WTC11 (cell line): ENCODE data around the gene UQCRQ. TPM values are rescaled to one million over a fixed set of nuclear protein-coding genes. Genes with fewer than 3 reads are reported as not detected.

ENCODE experiments used
- ATAC-seq: fragments of 200-7000 bp; cut with Tn5 transposase; 2 replicates; pipeline ENCODE4 v1.10.0; 2021; ENCODE audit warnings: mild to moderate bottlenecking, moderate library complexity
- Bru-seq: library from RNA; stranded (reverse); fragments of 400-500 nt; gene quantifications from one replicate; lab custom pipeline; 2021; lab: Mats Ljungman, UMichigan
- CTCF ChIA-PET: fragments of 300-600 bp; sonication (Branson Sonifier 250); formaldehyde crosslinking; loops from one replicate; lab custom pipeline; 2021; ENCODE audit warnings: antibody characterized with exemption; lab: Charles Lee
- POLR2A ChIA-PET: fragments of 350-600 bp; sonication (Branson Sonifier 250); formaldehyde crosslinking; loops from one replicate; lab custom pipeline; 2021; ENCODE audit warnings: antibody characterized with exemption; lab: Charles Lee
- DNase-seq: peaks from one replicate; pipeline ENCODE4 v3.0.0; 2021; ENCODE audit warnings: low spot score
- H3K27ac Mint-ChIP-seq: 2 replicates; pipeline ENCODE4 v1.8.0; 2021; ENCODE audit warnings: mixed read lengths
- H3K27me3 Mint-ChIP-seq: 2 replicates; pipeline ENCODE4 v1.8.0; 2021; ENCODE audit warnings: low read depth, mild to moderate bottlenecking, moderate library complexity, mixed read lengths
- H3K36me3 Mint-ChIP-seq: 2 replicates; pipeline ENCODE4 v1.8.0; 2021; ENCODE audit warnings: mixed read lengths
- H3K4me1 Mint-ChIP-seq: 2 replicates; pipeline ENCODE4 v1.8.0; 2022; ENCODE audit warnings: mixed read lengths
- H3K4me3 Mint-ChIP-seq: 2 replicates; pipeline ENCODE4 v1.8.0; 2021; ENCODE audit warnings: mild to moderate bottlenecking, moderate library complexity, mixed read lengths
- H3K9me3 Mint-ChIP-seq: 2 replicates; pipeline ENCODE4 v1.8.0; 2021; ENCODE audit warnings: mixed read lengths
- AFF4 ChIP-seq: sonication (generic); formaldehyde crosslinking; IDR thresholded peaks from 2 replicates; pipeline ENCODE4 v1.8.1; 2023; ENCODE audit warnings: mild to moderate bottlenecking, missing genetic modification reagents, borderline replicate concordance
- ATF2 ChIP-seq: sonication (generic); formaldehyde crosslinking; IDR thresholded peaks from 2 replicates; pipeline ENCODE4 v1.8.1; 2022; ENCODE audit warnings: low read depth, missing genetic modification reagents, borderline replicate concordance
- CBFB ChIP-seq: sonication (generic); formaldehyde crosslinking; IDR thresholded peaks from 2 replicates; pipeline ENCODE4 v1.8.1; 2022; ENCODE audit warnings: mild to moderate bottlenecking, low read depth, missing genetic modification reagents
- CREM ChIP-seq: sonication (generic); formaldehyde crosslinking; IDR thresholded peaks from 2 replicates; pipeline ENCODE4 v1.8.1; 2022; ENCODE audit warnings: mild to moderate bottlenecking, missing genetic modification reagents, moderate library complexity
- E2F5 ChIP-seq: sonication (generic); formaldehyde crosslinking; IDR thresholded peaks from 2 replicates; pipeline ENCODE4 v1.8.1; 2022; ENCODE audit warnings: mild to moderate bottlenecking, moderate library complexity, missing genetic modification reagents
- ETV6 ChIP-seq: sonication (generic); formaldehyde crosslinking; IDR thresholded peaks from 2 replicates; pipeline ENCODE4 v1.8.1; 2022; ENCODE audit warnings: mild to moderate bottlenecking, missing genetic modification reagents
- FOXK1 ChIP-seq: sonication (generic); formaldehyde crosslinking; IDR thresholded peaks from 2 replicates; pipeline ENCODE4 v1.8.0; 2022; ENCODE audit warnings: mild to moderate bottlenecking, moderate library complexity, missing genetic modification reagents
- GABPB1 ChIP-seq: sonication (generic); formaldehyde crosslinking; IDR thresholded peaks from 2 replicates; pipeline ENCODE4 v1.8.1; 2023; ENCODE audit warnings: mild to moderate bottlenecking, missing genetic modification reagents
- IRF1 ChIP-seq: sonication (generic); formaldehyde crosslinking; IDR thresholded peaks from 2 replicates; pipeline ENCODE4 v1.8.0; 2023; ENCODE audit warnings: missing genetic modification reagents
- NFATC4 ChIP-seq: fragments of 250-450 bp; sonication (Bioruptor Pico); IDR thresholded peaks from 2 replicates; pipeline ENCODE4 v1.9.0; 2021; ENCODE audit warnings: mild to moderate bottlenecking
- NFE2L1 ChIP-seq: sonication (generic); formaldehyde crosslinking; IDR thresholded peaks from 2 replicates; pipeline ENCODE4 v1.8.1; 2023; ENCODE audit warnings: missing genetic modification reagents
- PREB ChIP-seq: sonication (generic); formaldehyde crosslinking; IDR thresholded peaks from 2 replicates; pipeline ENCODE4 v1.8.1; 2022; ENCODE audit warnings: mild to moderate bottlenecking, missing genetic modification reagents, moderate library complexity, borderline replicate concordance
- RELA ChIP-seq: sonication (generic); formaldehyde crosslinking; IDR thresholded peaks from 2 replicates; pipeline ENCODE4 v1.8.1; 2022; ENCODE audit warnings: missing genetic modification reagents, mild to moderate bottlenecking, borderline replicate concordance
- SP1 ChIP-seq: sonication (generic); formaldehyde crosslinking; conservative IDR thresholded peaks from 2 replicates; pipeline ENCODE4 v1.8.1; 2022; ENCODE audit warnings: missing genetic modification reagents
- TEAD1 ChIP-seq: sonication (generic); formaldehyde crosslinking; IDR thresholded peaks from 2 replicates; pipeline ENCODE4 v1.8.0; 2022; ENCODE audit warnings: mild to moderate bottlenecking, missing genetic modification reagents
- ZBTB21 ChIP-seq: sonication (generic); formaldehyde crosslinking; IDR thresholded peaks from 2 replicates; pipeline ENCODE4 v1.8.1; 2023; ENCODE audit warnings: mild to moderate bottlenecking, missing genetic modification reagents, borderline replicate concordance
- ZBTB43 ChIP-seq: sonication (generic); formaldehyde crosslinking; IDR thresholded peaks from 2 replicates; pipeline ENCODE4 v1.8.1; 2023; ENCODE audit warnings: mild to moderate bottlenecking, missing genetic modification reagents
- ZNF232 ChIP-seq: sonication (generic); formaldehyde crosslinking; IDR thresholded peaks from 2 replicates; pipeline ENCODE4 v1.8.0; 2022; ENCODE audit warnings: mild to moderate bottlenecking, missing genetic modification reagents
- ZNF396 ChIP-seq: fragments of 250-450 bp; sonication (Bioruptor Pico); IDR thresholded peaks from 2 replicates; pipeline ENCODE4 v1.8.0; 2021; ENCODE audit warnings: mild to moderate bottlenecking, moderate library complexity, borderline replicate concordance
- ZNF671 ChIP-seq: fragments of 250-450 bp; sonication (Bioruptor Pico); IDR thresholded peaks from 2 replicates; pipeline ENCODE4 v1.8.0; 2021; ENCODE audit warnings: mild to moderate bottlenecking
- long read RNA-seq, 3 experiments: library from RNA in 1 of 3; library from capped mRNA in 1 of 3; library from polyadenylated mRNA in 1 of 3; unstranded in 2 of 3; stranded (forward) in 1 of 3; transcript quantifications; one replicate each; pipeline ENCODE4 v2.0.0, GENCODE V29; 2021
- total RNA-seq: library from RNA; stranded (reverse); gene quantifications from 3 replicates; pipeline ENCODE4 v1.2.3, GENCODE V29; 2021

Gene UQCRQ
- total RNA-seq (244 to 256 TPM (median 244 TPM) in 3 replicates), Bru-seq, nascent RNA (percentile 96 among the genes with signal in this experiment)
- long read RNA-seq, experiment 1, transcript UQCRQ-203 (3 exons, 839 nt) = major isoform, 180 of 227 reads
- long read RNA-seq, experiment 1, transcript UQCRQ-202 (3 exons, 429 nt) = minor isoform, 20 of 227 reads
- long read RNA-seq, experiment 1, transcript UQCRQ-206 (2 exons, 874 nt) = minor isoform, 5 of 227 reads
- long read RNA-seq, experiment 1, partial matches to known transcripts = 0 of 227 reads
- long read RNA-seq, experiment 1, other reads (novel, unspliced or antisense) = 16 of 227 reads
- long read RNA-seq, experiment 2, transcript UQCRQ-201 (2 exons, 586 nt) = minor isoform, 34 of 180 reads
- long read RNA-seq, experiment 2, transcript UQCRQ-202 (3 exons, 429 nt) = minor isoform, 13 of 180 reads
- long read RNA-seq, experiment 2, transcript UQCRQ-203 (3 exons, 839 nt) = major isoform, 117 of 180 reads
- long read RNA-seq, experiment 2, partial matches to known transcripts = 1 of 180 reads
- long read RNA-seq, experiment 2, other reads (novel, unspliced or antisense) = 13 of 180 reads
- long read RNA-seq, experiment 3, transcript UQCRQ-206 (2 exons, 874 nt) = major isoform, 11 of 29 reads
- long read RNA-seq, experiment 3, partial matches to known transcripts = 1 of 29 reads
- long read RNA-seq, experiment 3, other reads (novel, unspliced or antisense) = 11 of 29 reads

- ChIA-PET POLR2A (interaction anchor here (0.5 to 2.7 kb wide), 12 partner anchors 31 to 310 kb away, joined by 3 to 13 read pairs (median 5); partner anchors contain the start of genes AFF4, CCNI2, RAD50 and SOWAHA), CTCF (interaction anchor here (0.7 to 2.9 kb wide), 16 partner anchors 10 to 340 kb away, joined by 3 to 24 read pairs (median 6); partner anchors contain the start of genes CCNI2 and SHROOM1)
- Mint-ChIP-seq H3K4me1 (peaks cover 22% of the 10 kb centered on the region), H3K9me3 (no peaks in the 10 kb centered on the region), H3K27me3 (peaks cover 3% of the 10 kb centered on the region; the same call in 1 of the 2 replicates), H3K36me3 (peaks cover 24% of the 10 kb centered on the region), H3K27ac (peak within 1 kb of the TSS; percentile 100), H3K4me3 (peak within 1 kb of the TSS; percentile 100)
- peak; percentile 99 for ATAC-seq
- peak; percentile 97 for DNase-seq
- TF ChIP-seq ZNF396 (CRISPR knock-in tag) (no peak), GABPB1 (CRISPR knock-in tag) (peak; percentile 81), PREB (CRISPR knock-in tag) (no peak), NFATC4 (CRISPR knock-in tag) (no peak), IRF1 (CRISPR knock-in tag) (0 out of 2 replicates have a peak, but pooled peaks have one; percentile 69), FOXK1 (CRISPR knock-in tag) (peak; percentile 67), ZNF671 (CRISPR knock-in tag) (no peak), ZNF232 (CRISPR knock-in tag) (no peak), TEAD1 (CRISPR knock-in tag) (peak; percentile 28; the same call in 1 of the 2 replicates), CREM (CRISPR knock-in tag) (peak; percentile 96), E2F5 (no peak), AFF4 (CRISPR knock-in tag) (peak; percentile 32; the same call in 1 of the 2 replicates), RELA (0 out of 2 replicates have a peak, but pooled peaks have one; percentile 20), ZBTB43 (CRISPR knock-in tag) (no peak), CBFB (CRISPR knock-in tag) (0 out of 2 replicates have a peak, but pooled peaks have one; percentile 37), ATF2 (CRISPR knock-in tag) (no peak), ETV6 (peak; percentile 51; the same call in 1 of the 2 replicates), ZBTB21 (peak; percentile 96), NFE2L1 (CRISPR knock-in tag) (0 out of 2 replicates have a peak, but pooled peaks have one; percentile 37), SP1 (CRISPR knock-in tag) (peak; percentile 90)
Measured at GRCh38 chr5:132866342-132867045, at the start of gene UQCRQ, which contains the start of gene GDF9. TSS of gene UQCRQ (plus strand) at chr5:132866642. CDS start at chr5:132866882, 240 bp downstream. TSS of gene GDF9 (minus strand) at chr5:132866469. CDS start at chr5:132864533, 1,936 bp downstream.
